ENCODE measurements around the gene API5. TPM values are rescaled to one million over a fixed set of nuclear protein-coding genes. Genes with fewer than 3 reads are reported as not detected.

API5 gene
- total RNA-seq, 1 experiment from 2014 or later: 142 TPM

DNA sequence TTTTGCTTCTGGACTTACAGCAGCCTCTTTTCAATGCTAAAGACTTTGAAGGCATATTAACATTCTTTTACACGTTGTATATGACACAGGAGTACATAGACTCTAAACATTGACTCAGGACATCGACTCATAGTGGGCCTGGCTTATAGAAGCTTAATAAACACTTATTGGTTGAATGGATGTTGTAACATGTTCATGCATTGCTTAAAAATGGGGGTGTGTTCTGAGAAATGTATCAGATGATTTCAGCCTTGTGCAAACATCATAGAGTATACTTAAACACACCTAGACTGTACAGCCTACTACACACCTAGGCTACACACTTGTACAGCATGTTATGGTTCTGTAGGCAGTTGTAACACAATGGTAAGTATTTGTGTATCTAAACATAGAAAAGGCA, 64.8 kb downstream of the API5 start (continued):
- TF ChIP-seq, protein P1, sequence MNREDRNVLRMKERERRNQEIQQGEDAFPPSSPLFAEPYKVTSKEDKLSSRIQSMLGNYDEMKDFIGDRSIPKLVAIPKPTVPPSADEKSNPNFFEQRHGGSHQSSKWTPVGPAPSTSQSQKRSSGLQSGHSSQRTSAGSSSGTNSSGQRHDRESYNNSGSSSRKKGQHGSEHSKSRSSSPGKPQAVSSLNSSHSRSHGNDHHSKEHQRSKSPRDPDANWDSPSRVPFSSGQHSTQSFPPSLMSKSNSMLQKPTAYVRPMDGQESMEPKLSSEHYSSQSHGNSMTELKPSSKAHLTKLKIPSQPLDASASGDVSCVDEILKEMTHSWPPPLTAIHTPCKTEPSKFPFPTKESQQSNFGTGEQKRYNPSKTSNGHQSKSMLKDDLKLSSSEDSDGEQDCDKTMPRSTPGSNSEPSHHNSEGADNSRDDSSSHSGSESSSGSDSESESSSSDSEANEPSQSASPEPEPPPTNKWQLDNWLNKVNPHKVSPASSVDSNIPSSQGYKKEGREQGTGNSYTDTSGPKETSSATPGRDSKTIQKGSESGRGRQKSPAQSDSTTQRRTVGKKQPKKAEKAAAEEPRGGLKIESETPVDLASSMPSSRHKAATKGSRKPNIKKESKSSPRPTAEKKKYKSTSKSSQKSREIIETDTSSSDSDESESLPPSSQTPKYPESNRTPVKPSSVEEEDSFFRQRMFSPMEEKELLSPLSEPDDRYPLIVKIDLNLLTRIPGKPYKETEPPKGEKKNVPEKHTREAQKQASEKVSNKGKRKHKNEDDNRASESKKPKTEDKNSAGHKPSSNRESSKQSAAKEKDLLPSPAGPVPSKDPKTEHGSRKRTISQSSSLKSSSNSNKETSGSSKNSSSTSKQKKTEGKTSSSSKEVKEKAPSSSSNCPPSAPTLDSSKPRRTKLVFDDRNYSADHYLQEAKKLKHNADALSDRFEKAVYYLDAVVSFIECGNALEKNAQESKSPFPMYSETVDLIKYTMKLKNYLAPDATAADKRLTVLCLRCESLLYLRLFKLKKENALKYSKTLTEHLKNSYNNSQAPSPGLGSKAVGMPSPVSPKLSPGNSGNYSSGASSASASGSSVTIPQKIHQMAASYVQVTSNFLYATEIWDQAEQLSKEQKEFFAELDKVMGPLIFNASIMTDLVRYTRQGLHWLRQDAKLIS (CRISPR knock-in tag; IDR thresholded peaks at IDR 0.05; ENCODE audit: borderline replicate concordance): no peak

DNA sequence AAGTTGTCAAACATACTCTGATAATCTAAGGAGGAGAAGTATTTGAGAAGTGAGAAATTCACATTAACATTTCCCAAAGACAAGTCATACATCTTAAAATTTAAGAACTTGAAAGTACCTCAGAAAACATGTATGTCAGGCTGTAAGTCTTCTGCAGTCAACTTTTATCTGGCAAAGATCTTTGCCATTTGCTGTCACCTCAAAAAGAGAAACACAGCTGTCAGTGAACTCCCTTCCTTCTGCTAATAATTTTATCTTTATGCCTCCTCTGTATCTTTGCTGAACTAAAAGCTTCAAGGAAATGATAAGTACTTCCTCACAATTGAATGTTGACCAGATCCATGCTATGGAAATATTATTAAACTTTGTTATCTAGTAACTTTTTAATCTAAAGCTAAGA, 65.6 kb downstream of the API5 start:
- ATAC-seq: no peak
- Mint-ChIP-seq H3K4me1 (peaks cover 22% of the 10 kb centered on the region), H3K4me3 (no peak overlapping the region), H3K27ac (no peak overlapping the region), H3K27me3 (ENCODE audit: low read depth) (no peaks in the 10 kb centered on the region), H3K9me3 (no peaks in the 10 kb centered on the region), H3K36me3 (0 out of 2 replicates have a peak, but pooled peaks cover 3% of the 10 kb centered on the region)
- POLR2A ChIA-PET: no interaction called here
- no peak for DNase-seq (ENCODE audit: low spot score)
- TF ChIP-seq, protein P2, sequence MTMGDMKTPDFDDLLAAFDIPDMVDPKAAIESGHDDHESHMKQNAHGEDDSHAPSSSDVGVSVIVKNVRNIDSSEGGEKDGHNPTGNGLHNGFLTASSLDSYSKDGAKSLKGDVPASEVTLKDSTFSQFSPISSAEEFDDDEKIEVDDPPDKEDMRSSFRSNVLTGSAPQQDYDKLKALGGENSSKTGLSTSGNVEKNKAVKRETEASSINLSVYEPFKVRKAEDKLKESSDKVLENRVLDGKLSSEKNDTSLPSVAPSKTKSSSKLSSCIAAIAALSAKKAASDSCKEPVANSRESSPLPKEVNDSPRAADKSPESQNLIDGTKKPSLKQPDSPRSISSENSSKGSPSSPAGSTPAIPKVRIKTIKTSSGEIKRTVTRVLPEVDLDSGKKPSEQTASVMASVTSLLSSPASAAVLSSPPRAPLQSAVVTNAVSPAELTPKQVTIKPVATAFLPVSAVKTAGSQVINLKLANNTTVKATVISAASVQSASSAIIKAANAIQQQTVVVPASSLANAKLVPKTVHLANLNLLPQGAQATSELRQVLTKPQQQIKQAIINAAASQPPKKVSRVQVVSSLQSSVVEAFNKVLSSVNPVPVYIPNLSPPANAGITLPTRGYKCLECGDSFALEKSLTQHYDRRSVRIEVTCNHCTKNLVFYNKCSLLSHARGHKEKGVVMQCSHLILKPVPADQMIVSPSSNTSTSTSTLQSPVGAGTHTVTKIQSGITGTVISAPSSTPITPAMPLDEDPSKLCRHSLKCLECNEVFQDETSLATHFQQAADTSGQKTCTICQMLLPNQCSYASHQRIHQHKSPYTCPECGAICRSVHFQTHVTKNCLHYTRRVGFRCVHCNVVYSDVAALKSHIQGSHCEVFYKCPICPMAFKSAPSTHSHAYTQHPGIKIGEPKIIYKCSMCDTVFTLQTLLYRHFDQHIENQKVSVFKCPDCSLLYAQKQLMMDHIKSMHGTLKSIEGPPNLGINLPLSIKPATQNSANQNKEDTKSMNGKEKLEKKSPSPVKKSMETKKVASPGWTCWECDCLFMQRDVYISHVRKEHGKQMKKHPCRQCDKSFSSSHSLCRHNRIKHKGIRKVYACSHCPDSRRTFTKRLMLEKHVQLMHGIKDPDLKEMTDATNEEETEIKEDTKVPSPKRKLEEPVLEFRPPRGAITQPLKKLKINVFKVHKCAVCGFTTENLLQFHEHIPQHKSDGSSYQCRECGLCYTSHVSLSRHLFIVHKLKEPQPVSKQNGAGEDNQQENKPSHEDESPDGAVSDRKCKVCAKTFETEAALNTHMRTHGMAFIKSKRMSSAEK (CRISPR knock-in tag; IDR thresholded peaks at IDR 0.05; ENCODE audit: borderline replicate concordance): no peak
- TF ChIP-seq KAT7 (CRISPR knock-in tag; IDR thresholded peaks at IDR 0.05; ENCODE audit: borderline replicate concordance): no peak
- TF ChIP-seq, protein P3, sequence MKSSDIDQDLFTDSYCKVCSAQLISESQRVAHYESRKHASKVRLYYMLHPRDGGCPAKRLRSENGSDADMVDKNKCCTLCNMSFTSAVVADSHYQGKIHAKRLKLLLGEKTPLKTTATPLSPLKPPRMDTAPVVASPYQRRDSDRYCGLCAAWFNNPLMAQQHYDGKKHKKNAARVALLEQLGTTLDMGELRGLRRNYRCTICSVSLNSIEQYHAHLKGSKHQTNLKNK (CRISPR knock-in tag; IDR thresholded peaks at IDR 0.05): no peak
- CTCF ChIA-PET: no interaction called here

DNA sequence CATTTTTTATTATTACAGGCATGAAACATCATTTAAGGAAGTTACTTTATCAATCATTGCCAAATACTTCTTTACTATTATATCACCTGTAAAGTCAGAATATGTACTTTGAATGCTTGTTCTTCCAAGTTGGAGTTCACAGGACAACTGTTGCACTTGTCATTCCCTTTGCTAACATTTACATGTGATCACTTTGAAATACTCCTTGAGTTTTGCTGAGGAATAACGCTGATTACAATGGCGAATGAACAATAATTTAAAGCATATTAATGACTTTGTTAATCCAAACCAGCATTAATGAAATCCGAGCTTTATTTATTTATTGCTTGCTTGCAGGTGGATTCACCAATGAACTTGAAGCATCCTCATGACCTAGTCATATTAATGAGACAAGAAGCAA, 67.1 kb downstream of the API5 start:
- no peaks in the 10 kb centered on the region for H3K9me3 Mint-ChIP-seq
- H3K36me3 Mint-ChIP-seq: 0 out of 2 replicates have a peak, but pooled peaks cover 3% of the 10 kb centered on the region
- no peaks in the 10 kb centered on the region for H3K27me3 Mint-ChIP-seq (ENCODE audit: low read depth)
- H3K4me1 Mint-ChIP-seq: peaks cover 22% of the 10 kb centered on the region
- no peak overlapping the region for H3K27ac Mint-ChIP-seq
- ChIA-PET CTCF (no interaction called here), POLR2A (no interaction called here)
- no peak overlapping the region for H3K4me3 Mint-ChIP-seq
- TF ChIP-seq IRF2 (CRISPR knock-in tag; IDR thresholded peaks at IDR 0.05; ENCODE audit: borderline replicate concordance, low read depth) (no peak), NR3C1 (CRISPR knock-in tag; conservative IDR thresholded peaks at IDR 0.05; ENCODE audit: low read depth) (no peak), FOXK1 (CRISPR knock-in tag; IDR thresholded peaks at IDR 0.05) (no peak), ZNF138 (CRISPR knock-in tag; conservative IDR thresholded peaks at IDR 0.05) (no peak)
- TF ChIP-seq, protein P4, sequence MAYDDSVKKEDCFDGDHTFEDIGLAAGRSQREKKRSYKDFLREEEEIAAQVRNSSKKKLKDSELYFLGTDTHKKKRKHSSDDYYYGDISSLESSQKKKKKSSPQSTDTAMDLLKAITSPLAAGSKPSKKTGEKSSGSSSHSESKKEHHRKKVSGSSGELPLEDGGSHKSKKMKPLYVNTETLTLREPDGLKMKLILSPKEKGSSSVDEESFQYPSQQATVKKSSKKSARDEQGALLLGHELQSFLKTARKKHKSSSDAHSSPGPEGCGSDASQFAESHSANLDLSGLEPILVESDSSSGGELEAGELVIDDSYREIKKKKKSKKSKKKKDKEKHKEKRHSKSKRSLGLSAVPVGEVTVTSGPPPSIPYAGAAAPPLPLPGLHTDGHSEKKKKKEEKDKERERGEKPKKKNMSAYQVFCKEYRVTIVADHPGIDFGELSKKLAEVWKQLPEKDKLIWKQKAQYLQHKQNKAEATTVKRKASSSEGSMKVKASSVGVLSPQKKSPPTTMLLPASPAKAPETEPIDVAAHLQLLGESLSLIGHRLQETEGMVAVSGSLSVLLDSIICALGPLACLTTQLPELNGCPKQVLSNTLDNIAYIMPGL (CRISPR knock-in tag; IDR thresholded peaks at IDR 0.05): no peak
- TF ChIP-seq, protein P5, sequence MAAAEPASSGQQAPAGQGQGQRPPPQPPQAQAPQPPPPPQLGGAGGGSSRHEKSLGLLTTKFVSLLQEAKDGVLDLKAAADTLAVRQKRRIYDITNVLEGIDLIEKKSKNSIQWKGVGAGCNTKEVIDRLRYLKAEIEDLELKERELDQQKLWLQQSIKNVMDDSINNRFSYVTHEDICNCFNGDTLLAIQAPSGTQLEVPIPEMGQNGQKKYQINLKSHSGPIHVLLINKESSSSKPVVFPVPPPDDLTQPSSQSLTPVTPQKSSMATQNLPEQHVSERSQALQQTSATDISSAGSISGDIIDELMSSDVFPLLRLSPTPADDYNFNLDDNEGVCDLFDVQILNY (CRISPR knock-in tag; IDR thresholded peaks at IDR 0.05): no peak
- ATAC-seq: no peak
- no peak for DNase-seq (ENCODE audit: low spot score)

Data from WTC11 (cell line).